ACHN (cell line): ENCODE data around the gene GPN3.
"Not testable (repeated sequence)": the region's sequence is repeated elsewhere in the genome, so short reads cannot be mapped to it uniquely, and the experiment has no call there.

ENCODE experiments used
- DNase-seq: peaks from one replicate; pipeline ENCODE4 v3.0.0-alpha.2; 2015
- in situ Hi-C: cut with HindIII; loops from 2 replicates; pipeline ENCODE4 v1.10.0; 2017; ENCODE audit warnings: low sequenced_read_pairs, low pct_ligation_motif_present, low pct_unique_long_range_greater_than_20kb

The GPN3 gene

GRCh38 chr12:110453569-110454296 lies 14.3 kb downstream of the GPN3 start:
- in situ Hi-C loops, result no loop called here
- peak; percentile 25 for DNase-seq

GRCh38 chr12:110451263-110451662 lies 16.8 kb downstream of the GPN3 start:
- in situ Hi-C loops, result no loop called here
- DNase-seq, result no peak

- peak; percentile 99 for DNase-seq
- in situ Hi-C loops, result no loop called here
Measured at GRCh38 chr12:110449799-110450497, 18.1 kb downstream of the GPN3 start, which contains the start of gene ARPC3. Gene ARPC3, minus strand, starts transcription at chr12:110450337. Its CDS starts 77 bp downstream, at chr12:110450260.

GRCh38 chr12:110444455-110444854 lies 23.6 kb downstream of the GPN3 start:
- no peak for DNase-seq
- in situ Hi-C loops, result no loop called here

- in situ Hi-C loops, result no loop called here
- DNase-seq, result no peak
Measured at GRCh38 chr12:110436231-110436630, 31.8 kb downstream of the GPN3 start.

GRCh38 chr12:110431957-110432587 lies 36.0 kb downstream of the GPN3 start:
- in situ Hi-C loops, result no loop called here
- no peak for DNase-seq

- DNase-seq, in situ Hi-C loops: not testable (repeated sequence)
Measured at GRCh38 chr12:110429676-110430075, 38.4 kb downstream of the GPN3 start.

- in situ Hi-C loops, result no loop called here
- no peak for DNase-seq
Measured at GRCh38 chr12:110426406-110426805, 41.7 kb downstream of the GPN3 start.

GRCh38 chr12:110424237-110424636 lies 43.8 kb downstream of the GPN3 start:
- DNase-seq, result peak; percentile 21
- in situ Hi-C loops, result no loop called here

GRCh38 chr12:110421701-110422100 lies 46.4 kb downstream of the GPN3 start:
- in situ Hi-C loops, result no loop called here
- no peak for DNase-seq

- in situ Hi-C loops, result no loop called here
- no peak for DNase-seq
Measured at GRCh38 chr12:110421159-110421661, 46.8 kb downstream of the GPN3 start.

- in situ Hi-C loops, DNase-seq: not testable (repeated sequence)
Measured at GRCh38 chr12:110420644-110421043, 47.4 kb downstream of the GPN3 start.

GRCh38 chr12:110417113-110417512 lies 50.9 kb downstream of the GPN3 start:
- in situ Hi-C loops, DNase-seq: not testable (repeated sequence)

- in situ Hi-C loops, DNase-seq: not testable (repeated sequence)
Measured at GRCh38 chr12:110410086-110410485, 58.0 kb downstream of the GPN3 start.

GRCh38 chr12:110405126-110405662 lies 62.9 kb downstream of the GPN3 start:
- DNase-seq, in situ Hi-C loops: not testable (repeated sequence)

- in situ Hi-C loops, result no loop called here
- DNase-seq, result peak; percentile 84
Measured at GRCh38 chr12:110403976-110404682, 63.9 kb downstream of the GPN3 start.

- in situ Hi-C loops, result no loop called here
- peak; percentile 97 for DNase-seq
Measured at GRCh38 chr12:110403146-110403975, 64.7 kb downstream of the GPN3 start, which contains the start of gene ANAPC7. Gene ANAPC7, minus strand, starts transcription at chr12:110403708. Its CDS starts 81 bp downstream, at chr12:110403627.
